Middle frontal gyrus (tissue), 1 donor: ENCODE results near the gene DNLZ.

ENCODE experiments used
- DNase-seq: peaks from one replicate; pipeline ENCODE4 v3.0.0-alpha.2; 2015; ENCODE audit warnings: low spot score; ENCODE audit errors: extremely low spot score

Gene DNLZ

DNA sequence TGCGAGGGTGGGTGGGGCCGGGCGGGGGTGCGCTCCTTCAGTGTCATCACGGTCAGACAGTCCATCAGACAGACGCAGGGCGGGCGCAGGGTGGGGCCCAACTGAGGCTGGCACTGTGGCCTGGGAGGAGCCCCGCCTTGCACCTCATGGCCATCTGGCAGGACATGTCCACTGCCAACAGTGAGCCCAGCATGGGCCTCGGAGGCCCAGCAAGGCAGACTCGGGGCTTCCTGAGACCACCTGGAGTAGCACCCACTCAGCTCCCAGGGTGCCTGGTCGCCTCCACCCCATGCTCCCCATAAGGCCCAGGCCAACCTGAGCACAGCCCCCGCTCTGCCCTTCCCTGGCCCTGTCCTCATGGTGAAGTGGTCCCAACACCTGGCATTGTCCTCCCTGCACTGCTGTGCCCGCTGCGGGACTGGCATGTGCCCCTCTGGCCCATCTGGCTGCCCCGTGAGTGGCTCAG lies 44.7 kb downstream of the DNLZ start:
- no peak for DNase-seq

DNA sequence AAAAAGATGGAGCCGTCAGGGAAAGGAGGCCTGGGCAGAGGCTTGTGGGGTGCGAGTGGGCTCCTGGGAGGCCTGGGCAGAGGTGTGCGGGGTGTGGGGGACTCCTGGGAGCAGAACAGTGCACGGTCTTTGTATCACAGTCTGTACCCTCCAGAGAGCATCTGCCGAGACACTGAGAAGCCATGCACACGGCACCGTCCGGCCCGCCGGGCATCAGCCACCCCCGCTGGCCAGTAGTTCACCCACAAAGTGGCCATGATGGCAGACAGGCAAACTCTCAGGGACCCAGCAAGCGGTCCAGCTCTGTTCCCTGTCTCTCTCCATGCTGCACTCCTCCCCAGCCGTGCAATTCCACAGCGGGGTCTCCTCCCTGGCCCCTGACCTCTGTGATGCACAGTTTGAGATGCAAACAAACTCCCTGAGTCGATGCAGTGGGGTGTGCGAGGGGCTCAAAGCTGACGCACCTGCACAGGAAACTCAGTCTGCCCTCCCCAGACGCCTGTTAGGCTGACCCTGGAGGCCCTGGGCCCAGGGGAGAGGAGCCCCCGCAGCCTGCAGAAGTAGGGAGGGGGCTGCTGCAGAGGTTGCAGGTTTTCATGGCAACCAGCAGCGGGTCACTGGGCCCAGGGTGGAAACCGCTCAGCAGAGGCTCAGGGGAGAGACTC lies 45.3 kb downstream of the DNLZ start:
- DNase-seq: no peak

DNA sequence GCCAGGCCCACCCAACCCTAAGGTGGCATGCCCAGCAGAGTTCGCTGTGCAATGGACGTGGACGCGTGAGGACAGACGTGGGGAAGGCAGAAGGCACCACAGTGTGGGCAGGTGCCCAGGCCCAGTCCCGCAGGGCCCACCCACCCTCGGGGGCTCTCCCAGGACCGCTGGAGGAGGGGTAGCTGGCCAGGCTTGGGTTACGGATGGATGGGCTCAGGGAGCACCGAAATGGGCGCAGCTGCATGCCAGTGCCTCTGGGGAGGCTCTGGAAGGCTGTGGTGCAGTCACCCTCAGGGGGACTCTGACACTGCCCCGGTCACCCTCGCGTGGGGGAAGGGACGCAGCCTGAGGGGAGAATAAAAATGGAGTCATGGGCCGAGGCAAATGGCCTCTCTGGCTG lies 45.8 kb downstream of the DNLZ start:
- DNase-seq: no peak

DNA sequence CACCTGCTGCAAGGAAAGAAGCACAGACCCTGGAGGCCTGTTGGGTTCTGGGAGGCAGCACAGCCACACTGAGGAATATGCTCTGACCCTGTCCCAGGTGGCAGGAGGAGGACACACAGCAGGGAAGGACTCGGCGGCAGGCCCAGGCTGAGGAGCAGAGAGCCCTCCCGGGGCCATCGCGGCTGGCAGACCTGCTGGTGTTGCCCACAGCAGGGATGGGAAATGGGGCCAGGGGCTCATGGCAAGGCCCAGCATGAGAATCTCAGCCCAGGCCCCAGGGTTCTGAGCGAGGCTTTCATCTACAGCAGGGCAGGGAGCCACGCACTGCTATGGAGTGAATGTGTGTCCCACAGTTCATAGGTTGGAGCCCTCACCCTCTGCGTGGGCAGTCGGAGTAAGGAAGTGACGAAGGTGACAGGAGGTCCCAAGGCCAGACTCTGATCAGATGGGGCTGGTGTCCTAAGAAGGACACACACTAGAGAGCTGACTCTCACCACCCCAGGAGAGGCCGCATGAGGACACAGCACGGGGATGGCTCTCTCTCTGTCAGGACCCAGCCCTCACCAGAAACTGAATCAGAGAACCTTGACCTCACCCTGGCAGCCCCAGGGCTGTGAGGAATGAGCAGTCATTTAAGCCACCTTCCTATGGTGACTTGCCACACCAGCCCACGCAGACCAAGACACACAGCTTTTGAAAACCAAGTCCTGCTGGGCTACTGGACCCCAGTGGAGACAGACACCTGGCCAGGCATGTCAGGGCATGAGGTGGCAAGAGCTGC lies 46.5 kb downstream of the DNLZ start:
- no peak for DNase-seq

DNA sequence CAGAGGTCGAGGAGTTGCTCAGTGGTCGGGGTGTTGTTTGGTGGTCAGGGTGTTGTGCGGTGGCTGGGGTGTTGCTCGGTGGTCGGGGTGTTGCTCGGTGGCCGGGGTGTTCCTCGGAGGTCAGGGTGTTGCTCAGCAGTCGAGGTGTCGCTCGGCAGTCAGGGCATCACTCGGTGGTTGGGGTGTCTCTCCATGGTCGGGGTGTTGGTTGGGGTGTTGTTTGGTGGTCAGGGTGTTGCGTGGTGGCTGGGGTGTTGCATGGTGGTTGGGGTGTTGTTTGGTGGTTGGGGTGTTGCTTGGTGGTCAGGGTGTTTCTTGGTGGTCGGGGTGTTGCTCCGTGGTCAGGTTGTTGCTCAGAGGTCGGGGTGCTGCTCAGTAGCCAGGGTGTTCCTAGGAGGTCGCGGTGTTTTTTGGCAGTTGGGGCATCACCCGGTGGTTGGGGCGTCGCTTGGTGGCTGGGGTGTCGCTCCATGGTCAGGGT lies 47.2 kb downstream of the DNLZ start:
- DNase-seq: no peak

DNA sequence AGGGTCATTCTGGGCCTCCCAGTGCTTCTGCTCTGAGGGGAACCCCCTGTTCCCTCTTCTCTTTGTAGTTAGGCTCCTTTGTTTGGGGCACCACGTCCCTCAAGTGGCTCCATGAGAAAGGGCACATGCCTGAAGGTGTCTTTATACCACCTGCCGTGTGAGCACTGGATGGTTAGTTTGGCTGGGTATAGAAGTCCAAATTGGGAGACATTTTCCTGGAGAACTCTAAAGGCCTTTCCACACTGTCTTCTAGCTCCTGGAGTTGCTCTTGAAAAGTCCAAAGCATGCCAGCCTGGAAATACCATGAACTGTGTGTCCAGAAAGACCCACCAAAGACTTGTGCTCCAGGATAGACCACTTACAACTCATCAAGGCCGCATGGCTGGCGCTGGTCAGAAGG lies 48.6 kb downstream of the DNLZ start:
- no peak for DNase-seq

DNA sequence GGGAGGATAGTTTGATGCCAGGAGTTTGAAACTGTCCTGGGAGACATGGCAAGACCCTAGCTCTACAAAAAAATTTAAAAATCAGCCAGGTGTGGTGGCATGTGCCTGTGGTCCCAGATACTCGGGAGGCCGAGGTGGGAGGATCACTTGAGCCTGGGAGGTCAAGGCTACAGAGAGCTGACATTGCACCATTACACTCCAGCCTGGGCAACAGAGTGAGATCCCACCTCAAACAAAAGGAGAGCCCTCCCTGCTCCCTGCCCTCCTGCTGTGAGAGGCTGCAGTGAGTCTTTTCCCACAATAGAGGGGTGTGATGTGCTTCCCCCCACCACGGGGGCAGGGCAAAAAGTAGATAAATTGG lies 49.5 kb downstream of the DNLZ start:
- DNase-seq: no peak

DNA sequence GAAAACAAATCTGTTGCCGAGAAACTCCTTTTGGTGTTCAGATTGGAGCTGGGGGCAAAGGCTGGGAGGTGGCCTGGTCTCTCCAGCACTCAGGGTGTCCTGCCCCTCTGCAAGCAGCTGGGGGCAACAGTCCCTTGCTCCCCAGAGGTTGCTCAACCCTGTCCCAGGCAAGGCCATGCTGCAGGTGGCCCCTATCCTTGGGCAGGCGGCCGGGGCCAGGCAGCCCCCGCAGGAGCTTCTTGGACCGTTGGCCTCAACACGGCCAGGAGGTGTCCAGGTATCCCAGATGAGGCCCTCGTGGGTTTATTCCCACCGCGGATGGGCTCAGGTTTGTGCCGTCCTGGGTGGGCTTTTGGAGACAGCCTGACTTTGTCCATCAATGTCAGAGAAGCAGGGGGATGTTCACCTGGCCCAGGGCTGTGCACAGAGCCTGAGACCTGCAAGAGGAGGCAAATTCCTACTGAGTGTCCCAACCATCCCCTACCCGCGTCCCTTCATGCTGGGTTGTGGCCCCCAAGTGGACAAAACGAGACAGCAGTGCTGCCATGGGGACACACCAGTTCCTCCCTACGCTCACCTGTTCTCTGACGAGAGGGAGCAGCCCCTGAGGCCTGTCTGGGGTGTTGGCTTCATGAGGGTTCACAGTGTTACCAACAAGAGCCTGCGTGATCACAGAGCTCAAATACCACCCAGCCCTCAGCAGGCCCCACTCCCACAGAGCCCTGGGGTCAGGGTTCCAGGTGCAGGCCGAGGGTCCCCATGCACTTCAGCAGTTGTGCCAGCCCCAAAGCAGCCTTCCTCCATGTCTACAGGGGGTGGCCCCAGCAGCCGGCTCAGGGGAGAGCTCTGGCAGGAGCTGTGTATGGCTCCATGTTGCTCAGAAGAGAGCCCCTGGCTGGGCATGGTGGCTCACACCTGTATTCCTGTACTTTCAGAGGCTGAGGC lies 50.2 kb downstream of the DNLZ start:
- DNase-seq: no peak

DNA sequence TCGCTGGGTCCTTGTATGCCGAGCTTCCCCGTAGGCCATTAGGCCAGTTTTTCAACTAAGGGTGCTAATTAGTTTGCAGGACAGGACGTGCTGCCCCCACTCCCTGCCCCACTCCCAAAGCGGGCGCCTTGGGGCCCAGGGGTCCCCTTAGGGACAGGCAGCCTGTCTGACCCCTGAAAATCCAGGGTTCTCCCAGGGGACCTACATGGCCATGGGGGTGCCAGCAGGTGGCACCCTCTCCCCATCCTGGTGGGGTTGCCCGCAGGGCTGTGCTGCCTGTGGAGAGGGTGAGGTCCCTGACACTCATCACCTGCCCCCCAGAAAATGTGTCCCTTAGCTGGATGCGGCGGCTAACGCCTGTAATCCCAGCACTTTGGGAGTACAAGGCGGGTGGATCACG lies 51.1 kb downstream of the DNLZ start:
- no peak for DNase-seq

DNA sequence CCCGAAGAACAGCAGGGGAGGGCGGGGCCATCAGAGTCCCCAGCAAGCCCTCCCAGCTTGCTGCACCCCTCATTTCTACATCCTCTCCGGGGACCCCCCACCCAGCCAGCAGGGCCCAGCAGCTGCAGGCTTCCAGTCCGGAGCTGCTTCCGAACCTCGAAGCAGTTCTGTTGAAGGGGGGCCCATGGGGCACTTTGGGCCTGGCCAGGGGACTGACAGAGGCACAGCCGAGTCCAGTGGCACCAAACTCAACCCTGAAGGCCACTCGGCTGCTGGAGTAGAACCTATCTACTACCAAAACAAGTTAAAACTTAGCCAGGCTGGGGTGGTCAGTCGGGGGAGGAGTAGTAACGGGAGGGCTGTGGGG lies 51.6 kb downstream of the DNLZ start:
- no peak for DNase-seq

DNA sequence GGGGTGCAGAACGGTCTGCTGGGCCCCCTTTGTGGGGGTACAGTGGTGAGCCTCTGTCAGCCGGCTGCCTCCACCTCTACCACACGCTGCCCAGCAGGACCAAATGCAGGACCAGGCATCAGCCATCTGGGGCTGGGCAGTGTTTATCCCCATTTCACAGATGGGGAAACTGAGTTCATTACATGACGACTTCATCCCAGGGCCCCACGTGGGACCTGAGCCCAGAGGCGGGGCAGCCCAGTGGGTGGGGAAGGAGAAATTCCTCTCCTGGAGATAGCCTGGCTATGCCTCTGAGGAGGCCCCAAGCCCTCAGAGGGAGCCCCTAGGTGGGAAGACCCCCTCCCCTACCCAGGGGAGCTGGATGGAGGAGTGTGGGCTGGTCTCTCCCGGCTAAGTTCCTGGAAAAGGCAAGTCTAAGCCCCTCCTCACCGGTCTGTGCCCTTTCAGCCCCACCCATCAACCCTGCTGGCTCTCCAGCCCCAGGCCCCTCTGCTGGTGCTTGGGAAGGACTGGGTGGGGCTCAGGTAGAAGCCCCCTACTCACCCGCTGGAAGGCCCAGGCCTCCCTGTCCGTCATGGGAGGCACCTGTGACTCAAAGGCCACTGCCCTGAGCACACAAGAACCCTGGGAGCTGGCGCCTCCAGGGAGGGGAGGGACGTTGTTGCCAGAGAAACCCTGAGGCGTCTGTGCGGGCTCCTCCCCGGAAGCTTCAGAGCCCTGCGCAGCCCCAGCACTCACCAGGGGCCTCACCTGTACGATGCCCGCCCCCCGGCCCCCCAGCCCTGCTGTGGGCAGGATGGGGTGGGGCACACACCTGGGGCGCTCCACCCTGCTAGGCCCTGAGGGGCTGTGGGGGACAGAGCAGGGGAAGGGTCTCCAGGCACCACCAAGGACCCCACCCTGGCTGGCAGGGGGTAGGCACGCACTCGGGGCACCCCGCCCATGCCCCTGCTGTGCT lies 52.2 kb downstream of the DNLZ start:
- no peak for DNase-seq

DNA sequence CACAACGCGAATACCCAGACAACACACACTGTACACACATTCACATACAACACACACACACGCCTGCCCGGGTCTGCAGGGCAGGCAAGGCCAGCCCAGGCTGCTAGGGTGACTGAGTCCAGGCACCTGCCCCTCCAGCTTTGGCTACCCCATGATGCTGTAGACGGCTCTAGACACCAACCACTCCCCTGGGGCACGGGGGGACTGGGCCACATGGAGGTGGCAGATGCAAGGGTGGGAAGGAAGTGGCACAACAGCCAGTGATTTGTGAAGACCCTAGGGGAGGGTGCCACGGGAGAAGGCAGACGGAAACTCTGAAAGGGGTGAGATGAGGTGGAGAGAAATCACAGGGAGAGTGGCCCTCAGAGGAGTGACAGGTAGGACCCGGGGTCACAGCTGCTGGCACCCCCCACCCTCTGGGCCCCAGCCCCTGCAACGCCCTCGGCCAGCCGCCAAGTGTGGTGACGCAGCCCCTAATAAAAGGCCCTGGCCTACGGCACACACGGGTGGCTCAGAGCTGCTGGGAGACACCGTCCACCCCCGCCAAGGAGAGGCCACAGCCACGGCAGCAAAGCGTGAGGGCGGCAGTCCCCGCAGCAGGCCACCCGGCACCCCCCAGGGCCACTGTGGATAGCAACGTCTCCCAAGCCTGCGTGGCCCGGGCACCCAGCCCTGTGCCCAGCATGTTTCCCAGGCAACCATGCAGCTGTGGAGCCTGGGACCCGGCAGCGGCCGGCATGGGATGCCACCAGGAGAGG lies 53.1 kb downstream of the DNLZ start:
- DNase-seq: no peak

DNA sequence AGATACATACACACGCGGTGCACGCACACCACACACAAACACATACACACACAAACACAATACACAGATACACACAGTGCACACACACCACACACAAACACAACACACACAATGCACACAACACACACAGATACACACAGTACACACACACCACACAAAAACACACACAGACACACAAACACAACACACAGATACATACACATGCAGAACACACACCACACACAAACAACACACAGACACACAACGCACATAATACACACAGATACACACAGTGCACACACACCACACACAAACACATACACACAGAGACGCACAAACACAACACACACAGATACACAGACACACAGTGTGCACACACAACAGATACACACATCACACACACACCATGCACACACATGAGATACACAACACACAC lies 53.7 kb downstream of the DNLZ start:
- DNase-seq: no peak
